Activated CD8-positive, alpha-beta memory T cell treated with anti-CD3 and anti-CD28 coated beads for 48 hours (primary cell): ENCODE data around the gene PDE2A.

Source experiments
- DNase-seq, 3 experiments: peaks; one replicate each; pipeline ENCODE4 v3.0.0-alpha.2; 2020; ENCODE audit warnings: low read depth in 2 of 3, low spot score in 2 of 3

The PDE2A gene

GRCh38 chr11:72661486-72661885 is 12.7 kb downstream of the PDE2A start:
- DNase-seq: no peak

GRCh38 chr11:72658989-72659640 is 15.1 kb downstream of the PDE2A start:
- no peak for DNase-seq

- DNase-seq: no peak
Measured at GRCh38 chr11:72657411-72658100, 16.7 kb downstream of the PDE2A start.

- no peak for DNase-seq
Measured at GRCh38 chr11:72655896-72656464, 18.2 kb downstream of the PDE2A start.

- no peak for DNase-seq
Measured at GRCh38 chr11:72655014-72655413, 19.2 kb downstream of the PDE2A start.

GRCh38 chr11:72653649-72654048 is 20.6 kb downstream of the PDE2A start:
- DNase-seq: no peak

- DNase-seq: no peak
Measured at GRCh38 chr11:72652873-72653630, 21.2 kb downstream of the PDE2A start.

GRCh38 chr11:72652133-72652532 is 22.1 kb downstream of the PDE2A start:
- no peak for DNase-seq

- no peak for DNase-seq
Measured at GRCh38 chr11:72649215-72649976, 24.8 kb downstream of the PDE2A start.

GRCh38 chr11:72648384-72649136 is 25.7 kb downstream of the PDE2A start:
- no peak for DNase-seq

GRCh38 chr11:72647882-72648281 is 26.3 kb downstream of the PDE2A start:
- DNase-seq: no peak

- DNase-seq: no peak
Measured at GRCh38 chr11:72646472-72646871, 27.8 kb downstream of the PDE2A start.

GRCh38 chr11:72646024-72646423 is 28.2 kb downstream of the PDE2A start:
- no peak for DNase-seq

GRCh38 chr11:72643547-72643946 is 30.7 kb downstream of the PDE2A start:
- no peak for DNase-seq

- peak; percentile 31 to 43 (median 38) for DNase-seq
Measured at GRCh38 chr11:72642884-72643522, 31.2 kb downstream of the PDE2A start.

- DNase-seq: no peak
Measured at GRCh38 chr11:72642043-72642883, 32.0 kb downstream of the PDE2A start.

GRCh38 chr11:72641522-72642042 is 32.6 kb downstream of the PDE2A start:
- DNase-seq: no peak

GRCh38 chr11:72639502-72640375 is 34.5 kb downstream of the PDE2A start:
- DNase-seq: no peak
